ENCODE results near the gene PCSK5. TPM values are rescaled to one million over a fixed set of nuclear protein-coding genes. Genes with fewer than 3 reads are reported as not detected.

PCSK5 gene
- total RNA-seq, 1 experiment from 2014 or later: 6.9 TPM

DNA sequence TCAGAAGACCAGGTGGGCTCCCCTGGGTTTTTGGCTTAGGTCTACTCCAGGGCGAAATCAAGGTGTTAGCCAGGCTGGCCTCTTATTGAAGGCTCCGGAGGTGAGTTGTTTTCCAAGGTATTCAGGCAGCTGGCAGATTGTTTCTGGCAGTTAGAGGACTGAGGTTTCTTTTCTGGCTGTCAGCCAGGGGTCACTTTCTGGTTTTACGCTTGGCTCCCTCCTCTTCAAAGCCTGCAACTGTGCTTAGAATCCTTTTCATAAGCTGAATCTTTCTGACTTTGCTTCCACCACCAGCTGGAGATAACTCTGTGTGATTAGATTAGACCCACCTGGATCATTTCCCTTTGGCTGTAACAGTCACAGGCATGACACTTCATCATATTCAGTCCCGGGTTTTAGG is 479.1 kb downstream of the PCSK5 start:
- intact Hi-C loops (cut with micrococcal nuclease): no loop called here
- Histone ChIP-seq H4K20me1 (ENCODE audit: insufficient read depth) (no peaks in the 10 kb centered on the region), H3K9me3 (ENCODE audit: control insufficient read depth in 1 of 2, insufficient read depth in 1 of 2, low read depth in 1 of 2, low read length in 2 of 2) (no peaks in the 10 kb centered on the region), H3K27ac (ENCODE audit: low read depth, low read length) (no peak overlapping the region; the same call in 1 of the 2 replicates), H3K27me3 (ENCODE audit: insufficient read depth, low read length) (no peaks in the 10 kb centered on the region), H3K4me3 (replicated peaks in 1 of 2; ENCODE audit: low read depth in 1 of 2, low read length in 2 of 2) (no peak overlapping the region), H3K9ac (ENCODE audit: low read length) (no peak overlapping the region), H2AFZ (ENCODE audit: low read depth, low read length, poor library complexity, severe bottlenecking) (peak overlapping the region; percentile 67), H3K4me2 (ENCODE audit: low read length) (peak overlapping the region; percentile 48), H3K79me2 (ENCODE audit: insufficient read depth, low read length) (no peaks in the 10 kb centered on the region), H3K4me1 (ENCODE audit: control insufficient read depth in 1 of 2, insufficient read depth in 2 of 2, low read length in 2 of 2) (peaks cover 36 to 38% of the 10 kb centered on the region in 2 experiments), H3K9me2 (ENCODE audit: insufficient read depth) (no peaks in the 10 kb centered on the region), H3K36me3 (ENCODE audit: control insufficient read depth in 1 of 2, insufficient read depth in 2 of 2, low read length in 2 of 2) (no peaks in the 10 kb centered on the region)
- ATAC-seq (peak; percentile 37), DNase-seq (ENCODE audit: low read depth, low spot score) (no peak)
- RAD21 ChIA-PET (ENCODE audit: low non-redundant PET in 1 of 2, low total read pairs in 2 of 2, uncharacterized antibody in 2 of 2, unreplicated experiment in 2 of 2): no interaction called here
- BruUV-seq (replicated peaks): no TSS peak
- TF ChIP-seq TCF7L2 (IDR thresholded peaks at IDR 0.05; ENCODE audit: borderline replicate concordance, extremely low read depth, insufficient read depth, insufficient read length): no peak
- no peak for TF ChIP-seq ZFX (IDR thresholded peaks at IDR 0.05)
- TF ChIP-seq, protein P1, sequence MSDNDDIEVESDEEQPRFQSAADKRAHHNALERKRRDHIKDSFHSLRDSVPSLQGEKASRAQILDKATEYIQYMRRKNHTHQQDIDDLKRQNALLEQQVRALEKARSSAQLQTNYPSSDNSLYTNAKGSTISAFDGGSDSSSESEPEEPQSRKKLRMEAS (IDR thresholded peaks at IDR 0.05): no peak
- TF ChIP-seq ELF1 (IDR thresholded peaks at IDR 0.05; ENCODE audit: borderline replicate concordance, low read depth): no peak
- POLR2A ChIA-PET: no interaction called here
- CTCF ChIA-PET: no interaction called here

DNA sequence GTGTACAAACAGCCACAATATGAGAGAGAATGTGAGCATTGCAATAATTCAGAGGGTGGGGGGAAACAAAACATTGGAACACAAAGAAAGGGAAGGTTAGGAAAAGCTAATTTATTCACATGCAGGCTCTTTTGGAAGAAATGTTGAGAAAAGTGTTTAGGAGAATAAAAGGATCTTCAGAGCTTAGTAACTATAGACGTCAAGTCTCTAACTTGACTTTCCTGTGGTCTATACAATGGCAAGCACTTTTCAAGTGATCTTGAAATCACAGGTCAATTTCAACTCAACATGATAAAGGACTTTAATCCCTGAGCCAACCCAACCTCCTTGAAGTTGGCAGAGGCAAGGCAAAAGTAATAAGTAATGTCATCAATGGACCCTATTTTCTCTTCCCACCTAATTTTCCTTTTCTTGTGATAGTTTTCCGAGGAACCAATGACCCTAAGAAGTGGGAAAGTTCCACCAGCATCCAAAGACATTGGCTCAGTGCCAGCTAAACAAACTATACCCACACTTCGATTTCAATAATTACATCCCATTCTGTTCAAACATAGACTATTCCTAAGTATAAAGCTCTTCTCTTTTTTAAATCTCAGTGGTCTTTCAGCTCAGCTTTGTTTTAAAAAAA is 480.0 kb downstream of the PCSK5 start:
- ATAC-seq: no peak
- CTCF ChIA-PET: no interaction called here
- no peak for DNase-seq (ENCODE audit: low read depth, low spot score)
- H3K9ac ChIP-seq (ENCODE audit: low read length): no peak overlapping the region
- H3K27ac ChIP-seq (ENCODE audit: low read depth, low read length): no peak overlapping the region
- H3K79me2 ChIP-seq (ENCODE audit: insufficient read depth, low read length): no peaks in the 10 kb centered on the region
- no peaks in the 10 kb centered on the region for H3K9me3 ChIP-seq (ENCODE audit: control insufficient read depth in 1 of 2, insufficient read depth in 1 of 2, low read depth in 1 of 2, low read length in 2 of 2)
- no peaks in the 10 kb centered on the region for H3K9me2 ChIP-seq (ENCODE audit: insufficient read depth)
- RAD21 ChIA-PET (ENCODE audit: low non-redundant PET in 1 of 2, low total read pairs in 2 of 2, uncharacterized antibody in 2 of 2, unreplicated experiment in 2 of 2): no interaction called here
- no peaks in the 10 kb centered on the region for H4K20me1 ChIP-seq (ENCODE audit: insufficient read depth)
- H3K27me3 ChIP-seq (ENCODE audit: insufficient read depth, low read length): no peaks in the 10 kb centered on the region
- POLR2A ChIA-PET: interaction anchor here (0.6 kb wide), 1 partner anchor 24 kb away, joined by 3 read pairs; the partner anchor contains the start of gene RFK
- no peaks in the 10 kb centered on the region for H3K36me3 ChIP-seq (ENCODE audit: control insufficient read depth in 1 of 2, insufficient read depth in 2 of 2, low read length in 2 of 2)
- BruUV-seq (replicated peaks): no TSS peak
- no peak overlapping the region for H2AFZ ChIP-seq (ENCODE audit: low read depth, low read length, poor library complexity, severe bottlenecking)
- H3K4me2 ChIP-seq (ENCODE audit: low read length): no peak overlapping the region; the same call in 1 of the 2 replicates
- H3K4me3 ChIP-seq (replicated peaks in 1 of 2; ENCODE audit: low read depth in 1 of 2, low read length in 2 of 2): no peak overlapping the region
- H3K4me1 ChIP-seq (ENCODE audit: control insufficient read depth in 1 of 2, insufficient read depth in 2 of 2, low read length in 2 of 2): peaks cover 32 to 38% of the 10 kb centered on the region in 2 experiments
- intact Hi-C loops (cut with micrococcal nuclease): no loop called here
- no peak for TF ChIP-seq EZH2 (IDR thresholded peaks at IDR 0.05)
- TF ChIP-seq ZFX (IDR thresholded peaks at IDR 0.05): no peak
- no peak for TF ChIP-seq TCF7L2 (IDR thresholded peaks at IDR 0.05; ENCODE audit: borderline replicate concordance, extremely low read depth, insufficient read depth, insufficient read length)
- TF ChIP-seq EGR1 (IDR thresholded peaks at IDR 0.05; ENCODE audit: low read depth): no peak
- TF ChIP-seq, protein P2, sequence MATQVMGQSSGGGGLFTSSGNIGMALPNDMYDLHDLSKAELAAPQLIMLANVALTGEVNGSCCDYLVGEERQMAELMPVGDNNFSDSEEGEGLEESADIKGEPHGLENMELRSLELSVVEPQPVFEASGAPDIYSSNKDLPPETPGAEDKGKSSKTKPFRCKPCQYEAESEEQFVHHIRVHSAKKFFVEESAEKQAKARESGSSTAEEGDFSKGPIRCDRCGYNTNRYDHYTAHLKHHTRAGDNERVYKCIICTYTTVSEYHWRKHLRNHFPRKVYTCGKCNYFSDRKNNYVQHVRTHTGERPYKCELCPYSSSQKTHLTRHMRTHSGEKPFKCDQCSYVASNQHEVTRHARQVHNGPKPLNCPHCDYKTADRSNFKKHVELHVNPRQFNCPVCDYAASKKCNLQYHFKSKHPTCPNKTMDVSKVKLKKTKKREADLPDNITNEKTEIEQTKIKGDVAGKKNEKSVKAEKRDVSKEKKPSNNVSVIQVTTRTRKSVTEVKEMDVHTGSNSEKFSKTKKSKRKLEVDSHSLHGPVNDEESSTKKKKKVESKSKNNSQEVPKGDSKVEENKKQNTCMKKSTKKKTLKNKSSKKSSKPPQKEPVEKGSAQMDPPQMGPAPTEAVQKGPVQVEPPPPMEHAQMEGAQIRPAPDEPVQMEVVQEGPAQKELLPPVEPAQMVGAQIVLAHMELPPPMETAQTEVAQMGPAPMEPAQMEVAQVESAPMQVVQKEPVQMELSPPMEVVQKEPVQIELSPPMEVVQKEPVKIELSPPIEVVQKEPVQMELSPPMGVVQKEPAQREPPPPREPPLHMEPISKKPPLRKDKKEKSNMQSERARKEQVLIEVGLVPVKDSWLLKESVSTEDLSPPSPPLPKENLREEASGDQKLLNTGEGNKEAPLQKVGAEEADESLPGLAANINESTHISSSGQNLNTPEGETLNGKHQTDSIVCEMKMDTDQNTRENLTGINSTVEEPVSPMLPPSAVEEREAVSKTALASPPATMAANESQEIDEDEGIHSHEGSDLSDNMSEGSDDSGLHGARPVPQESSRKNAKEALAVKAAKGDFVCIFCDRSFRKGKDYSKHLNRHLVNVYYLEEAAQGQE (IDR thresholded peaks at IDR 0.05; ENCODE audit: low read depth): no peak
- TF ChIP-seq ELF1 (IDR thresholded peaks at IDR 0.05; ENCODE audit: borderline replicate concordance, low read depth): no peak
- TF ChIP-seq FOSL1 (IDR thresholded peaks at IDR 0.05; ENCODE audit: low read depth): no peak
- TF ChIP-seq, protein P3, sequence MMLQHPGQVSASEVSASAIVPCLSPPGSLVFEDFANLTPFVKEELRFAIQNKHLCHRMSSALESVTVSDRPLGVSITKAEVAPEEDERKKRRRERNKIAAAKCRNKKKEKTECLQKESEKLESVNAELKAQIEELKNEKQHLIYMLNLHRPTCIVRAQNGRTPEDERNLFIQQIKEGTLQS (IDR thresholded peaks at IDR 0.05): no peak
- TF ChIP-seq YY1 (IDR thresholded peaks at IDR 0.05; ENCODE audit: extremely low read depth, insufficient replicate concordance, low read depth, low read length): no peak
- TF ChIP-seq RAD21 (IDR thresholded peaks at IDR 0.05; ENCODE audit: low read depth): no peak
- TF ChIP-seq EZH2phosphoT487 (IDR thresholded peaks at IDR 0.05; ENCODE audit: borderline replicate concordance): no peak
- no peak for TF ChIP-seq ZNF274 (IDR thresholded peaks at IDR 0.05; ENCODE audit: low read depth, low read length)
- no peak for TF ChIP-seq POLR2AphosphoS5 (IDR thresholded peaks at IDR 0.05; ENCODE audit: low read depth, low read length)
